GM12878 (cell line): ENCODE data around the gene AAGAB. TPM values are rescaled to one million over a fixed set of nuclear protein-coding genes. Genes with fewer than 3 reads are reported as not detected.

Experiments
- ATAC-seq: fragments of 200-7000 bp; cut with Tn5 transposase; 3 replicates; pipeline ENCODE4 v1.9.1; 2020; ENCODE audit warnings: mild to moderate bottlenecking, moderate library complexity
- BruUV-seq: library from RNA; stranded (reverse); fragments of 400-500 nt; replicated peaks from 2 replicates; lab custom pipeline; 2021; lab: Mats Ljungman, UMichigan
- CTCF ChIA-PET: fragments of 300-600 bp; sonication (Branson Sonifier 250); formaldehyde crosslinking; extraction: SDS; loops from one replicate; lab custom pipeline; 2021; ENCODE audit warnings: inconsistent platforms; lab: Yijun Ruan, JAX
- POLR2A ChIA-PET: fragments of 350-600 bp; formaldehyde crosslinking; extraction: SDS; loops from one replicate; lab custom pipeline; 2021; ENCODE audit warnings: inconsistent platforms; lab: Charles Lee
- RAD21 ChIA-PET: fragments of 300-600 bp; sonication (Branson Sonifier 250); formaldehyde crosslinking; loops from one replicate; lab custom pipeline; 2023; ENCODE audit warnings: antibody characterized with exemption; ENCODE audit not compliant: unreplicated experiment; lab: Charles Lee
- SMC1A ChIA-PET: fragments of 300-600 bp; sonication (Branson Sonifier 250); formaldehyde crosslinking; loops from one replicate; lab custom pipeline; 2023; ENCODE audit not compliant: unreplicated experiment, uncharacterized antibody; lab: Charles Lee
- DNase-seq: peaks from one replicate; pipeline ENCODE4 v3.0.0-alpha.2; 2011; ENCODE audit warnings: low read depth, low spot score
- FAIRE-seq: peaks from 3 replicates; lab custom pipeline; 2011; peaks lifted over from hg19 to GRCh38; lab: Jason Lieb, UNC
- H2AFZ ChIP-seq: 2 replicates; pipeline ENCODE4 v1.6.0; 2011; ENCODE audit warnings: low read depth, low read length, control low read depth; ENCODE audit not compliant: control insufficient read depth
- H3K27ac ChIP-seq: 2 replicates; pipeline ENCODE4 v1.5.1; 2011; ENCODE audit warnings: control low read depth; ENCODE audit not compliant: control insufficient read depth, insufficient read depth
- H3K27me3 ChIP-seq, 2 experiments: replicated peaks in 1 of 2; 2 replicates each; pipeline versions ENCODE4 v1.6.0 to v1.6.1; 2011; ENCODE audit warnings: low read length in 1 of 2; ENCODE audit not compliant: control insufficient read depth in 2 of 2, insufficient read depth in 2 of 2
- H3K36me3 ChIP-seq, 2 experiments: 2 replicates each; pipeline ENCODE4 v1.5.1; 2011; ENCODE audit warnings: low read length in 1 of 2; ENCODE audit not compliant: control insufficient read depth in 2 of 2, insufficient read depth in 2 of 2
- H3K4me1 ChIP-seq: 2 replicates; pipeline ENCODE4 v1.6.1; 2011; ENCODE audit warnings: mild to moderate bottlenecking, low read length, moderate library complexity, mixed read lengths; ENCODE audit not compliant: control insufficient read depth, insufficient read depth
- H3K4me2 ChIP-seq: 2 replicates; pipeline ENCODE4 v1.6.0; 2011; ENCODE audit warnings: control low read depth; ENCODE audit not compliant: control insufficient read depth, insufficient read depth
- H3K4me3 ChIP-seq: fragments of 200-600 bp; sonication (generic); 2 replicates; pipeline ENCODE4 v1.5.1; 2016
- H3K79me2 ChIP-seq: 2 replicates; pipeline ENCODE4 v1.6.0; 2011; ENCODE audit warnings: low read length; ENCODE audit not compliant: control insufficient read depth, insufficient read depth
- H3K9ac ChIP-seq: 2 replicates; pipeline ENCODE4 v1.8.0; 2011; ENCODE audit warnings: low read length, control low read depth, mixed read lengths; ENCODE audit not compliant: control insufficient read depth, insufficient read depth
- H3K9me3 ChIP-seq: replicated peaks from 3 replicates; pipeline ENCODE4 v1.5.1; 2011; ENCODE audit warnings: mild to moderate bottlenecking, low read length; ENCODE audit not compliant: control insufficient read depth, insufficient read depth
- H4K20me1 ChIP-seq: 2 replicates; pipeline ENCODE4 v1.6.0; 2011; ENCODE audit not compliant: control insufficient read depth, insufficient read depth
- ATF7 ChIP-seq: fragments of 450-650 bp; IDR thresholded peaks from 2 replicates; pipeline ENCODE4 v1.6.1; 2016; ENCODE audit warnings: low read depth, mild to moderate bottlenecking
- BMI1 ChIP-seq: fragments of 450-650 bp; IDR thresholded peaks from 2 replicates; pipeline ENCODE4 v1.6.1; 2016; ENCODE audit warnings: mild to moderate bottlenecking, moderate library complexity, borderline replicate concordance
- CBFB ChIP-seq: IDR thresholded peaks from 2 replicates; pipeline ENCODE4 v1.6.1; 2016; ENCODE audit warnings: antibody characterized with exemption, low read depth
- GABPA ChIP-seq: IDR thresholded peaks from 2 replicates; pipeline ENCODE4 v1.6.1; 2014; ENCODE audit warnings: antibody characterized with exemption, low read depth, mild to moderate bottlenecking, inconsistent platforms
- HDAC6 ChIP-seq: fragments of 200-600 bp; sonication (generic); IDR thresholded peaks from one replicate; pipeline ENCODE4 v1.8.0; 2017; ENCODE audit warnings: antibody characterized with exemption; ENCODE audit not compliant: unreplicated experiment
- PBX3 ChIP-seq: IDR thresholded peaks from 2 replicates; pipeline ENCODE4 v1.6.1; 2011; ENCODE audit warnings: mild to moderate bottlenecking, low read depth, low read length, moderate library complexity; ENCODE audit not compliant: insufficient replicate concordance
- POLR2A ChIP-seq: IDR thresholded peaks from 2 replicates; pipeline ENCODE4 v1.6.1; 2011; ENCODE audit warnings: low read depth, mild to moderate bottlenecking, low read length
- RELB ChIP-seq: fragments of 450-650 bp; IDR thresholded peaks from 2 replicates; pipeline ENCODE4 v1.6.1; 2017; ENCODE audit warnings: low read depth, mild to moderate bottlenecking, moderate library complexity
- SMAD1 ChIP-seq: fragments of 450-650 bp; IDR thresholded peaks from 2 replicates; pipeline ENCODE4 v1.6.1; 2018; ENCODE audit warnings: mild to moderate bottlenecking, low read depth; ENCODE audit not compliant: partially characterized antibody
- STAT3 ChIP-seq: IDR thresholded peaks from 2 replicates; pipeline ENCODE4 v1.6.1; 2011; ENCODE audit warnings: low read depth, low read length, improper control_type of control experiment
- TBL1XR1 ChIP-seq: IDR thresholded peaks from 2 replicates; pipeline ENCODE4 v1.6.1; 2012; ENCODE audit warnings: low read depth, low read length, improper control_type of control experiment
- USF2 ChIP-seq: IDR thresholded peaks from 2 replicates; pipeline ENCODE4 v1.6.1; 2011; ENCODE audit warnings: low read depth, low read length, improper control_type of control experiment, borderline replicate concordance
- ZNF274 ChIP-seq: IDR thresholded peaks from one replicate; pipeline ENCODE4 v1.8.0; 2011; ENCODE audit not compliant: insufficient read length, insufficient read depth
- WGBS: methylation state at CpG from one replicate; pipeline ENCODE4 v1.1.6; 2016; ENCODE audit warnings: low lambda C conversion rate; ENCODE audit not compliant: insufficient replicate concordance, insufficient coverage; ENCODE audit errors: missing lambda C conversion rate; 5-methylcytosine and 5-hydroxymethylcytosine counted together
- in situ Hi-C: fragments of 300-500 bp; cut with MboI; formaldehyde crosslinking; loops from 9 replicates; pipeline ENCODE4 v1.14.3; 2018; ENCODE audit warnings: mixed read lengths
- intact Hi-C: fragments of 100-400 bp; cut with micrococcal nuclease; formaldehyde crosslinking; loops from one replicate; pipeline ENCODE4 v1.14.2; 2022; ENCODE audit not compliant: unreplicated experiment
- polyA plus RNA-seq, 11 experiments: library from polyadenylated mRNA; depleted of rRNA in 4 of 11; unstranded in 6 of 11; stranded (reverse) in 5 of 11; fragments of >200 nt; fragmentation: Nextera tagmentation in 4 of 11; fragmentation: Illumina TruSeq in 1 of 11; extraction: Ambion mirVana in 4 of 11; extraction: Trizol in 1 of 11; gene quantifications; 1 replicate in 1 of 11; 2 replicates in 10 of 11; pipeline versions ENCODE4 v1.2.1 to v1.2.3, GENCODE V29; 2011 to 2016; ENCODE audit warnings: inconsistent platforms in 2 of 11, missing spikeins in 2 of 11, low read depth in 1 of 11
- total RNA-seq, 4 experiments: library from RNA; depleted of rRNA in 3 of 4; stranded (reverse); fragments of >200 nt in 3 of 4; fragmentation: Illumina TruSeq in 1 of 4; extraction: Trizol in 1 of 4; gene quantifications; 2 replicates each; pipeline versions ENCODE4 v1.2.1 to v1.2.3, GENCODE V29; 2013 to 2021
- TF ChIP-seq, protein P1 (sequence below): fragments of 150-350 bp; IDR thresholded peaks from 2 replicates; pipeline ENCODE4 v1.6.1; 2014; ENCODE audit warnings: mild to moderate bottlenecking, low read depth, low read length

AAGAB gene
- total and polyA plus RNA-seq, 10 of the 15 experiments (the other 5 are each of a cell fraction or from before 2014, with no cell fraction given): 11.4 to 62.3 (median 38.0) TPM

GRCh38 chr15:67189326-67190051 is 65.0 kb downstream of the AAGAB start (continued):
- TF ChIP-seq USF2 (no peak), PBX3 (no peak), GABPA (no peak), SMAD1 (no peak)
- TF ChIP-seq, protein P1, sequence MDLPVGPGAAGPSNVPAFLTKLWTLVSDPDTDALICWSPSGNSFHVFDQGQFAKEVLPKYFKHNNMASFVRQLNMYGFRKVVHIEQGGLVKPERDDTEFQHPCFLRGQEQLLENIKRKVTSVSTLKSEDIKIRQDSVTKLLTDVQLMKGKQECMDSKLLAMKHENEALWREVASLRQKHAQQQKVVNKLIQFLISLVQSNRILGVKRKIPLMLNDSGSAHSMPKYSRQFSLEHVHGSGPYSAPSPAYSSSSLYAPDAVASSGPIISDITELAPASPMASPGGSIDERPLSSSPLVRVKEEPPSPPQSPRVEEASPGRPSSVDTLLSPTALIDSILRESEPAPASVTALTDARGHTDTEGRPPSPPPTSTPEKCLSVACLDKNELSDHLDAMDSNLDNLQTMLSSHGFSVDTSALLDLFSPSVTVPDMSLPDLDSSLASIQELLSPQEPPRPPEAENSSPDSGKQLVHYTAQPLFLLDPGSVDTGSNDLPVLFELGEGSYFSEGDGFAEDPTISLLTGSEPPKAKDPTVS: no peak

GRCh38 chr15:67188551-67189218 is 65.8 kb downstream of the AAGAB start:
- BruUV-seq: no TSS peak
- SMC1A ChIA-PET: no interaction called here
- no peak for TF ChIP-seq POLR2A
- TF ChIP-seq HDAC6: no peak
- no peak for TF ChIP-seq ZNF274
- no peak for TF ChIP-seq TBL1XR1
- no peak for TF ChIP-seq RELB
- no peak for TF ChIP-seq CBFB
- TF ChIP-seq STAT3: no peak
- no peak for TF ChIP-seq ATF7
- TF ChIP-seq BMI1: no peak

More at GRCh38 chr15:67188551-67189218, 65.8 kb downstream of the AAGAB start:
- Histone ChIP-seq H3K4me3 (no peak overlapping the region), H3K4me1 (no peaks in the 10 kb centered on the region; the same call in 1 of the 2 replicates), H4K20me1 (no peaks in the 10 kb centered on the region), H3K27me3 (no peaks in the 10 kb centered on the region), H3K9ac (no peak overlapping the region), H3K4me2 (no peak overlapping the region), H3K36me3 (peaks cover 27 to 43% of the 10 kb centered on the region in 2 experiments; a peak in 3 of 4 replicates), H3K9me3 (no peaks in the 10 kb centered on the region), H2AFZ (no peak overlapping the region), H3K79me2 (no peaks in the 10 kb centered on the region), H3K27ac (no peak overlapping the region)
- ChIA-PET RAD21 (no interaction called here), CTCF (no interaction called here), POLR2A (no interaction called here)
- intact Hi-C loops: no loop called here
- no peak for DNase-seq
- FAIRE-seq: no peak
- in situ Hi-C loops: no loop called here
- 86% methylated on average over 8 of the region's 8 CpGs for WGBS
- no peak for ATAC-seq
